Upper lobe of left lung (tissue), 6 donors: ENCODE results near the gene SPATA17. TPM values are rescaled to one million over a fixed set of nuclear protein-coding genes. Genes with fewer than 3 reads are reported as not detected.
"Not testable (repeated sequence)": the region's sequence is repeated elsewhere in the genome, so short reads cannot be mapped to it uniquely, and the experiment has no call there.

Source experiments
- ATAC-seq, 2 donors: fragments of 200-7000 bp; cut with Tn5 transposase; one replicate each; pipeline ENCODE4 v1.9.1; 2022; ENCODE audit warnings: mild to moderate bottlenecking in 2 of 2, moderate library complexity in 2 of 2; ENCODE audit not compliant: low FRiP score in 2 of 2
- DNase-seq, 2 donors: peaks; one replicate each; pipeline ENCODE4 v3.0.0-alpha.2; 2019 to 2020
- H3K27ac ChIP-seq, 4 donors: fragments of 200-600 bp; sonication (generic); one replicate each; pipeline ENCODE4 v1.5.1; 2016 to 2019
- H3K27me3 ChIP-seq, 4 donors: fragments of 200-600 bp; sonication (generic); one replicate each; pipeline ENCODE4 v1.5.1; 2017 to 2019
- H3K36me3 ChIP-seq, 4 donors: fragments of 200-600 bp; sonication (generic); one replicate each; pipeline ENCODE4 v1.5.1; 2016 to 2019
- H3K4me1 ChIP-seq, 4 donors: fragments of 200-600 bp; sonication (generic); one replicate each; pipeline ENCODE4 v1.5.1; 2018 to 2019
- H3K4me3 ChIP-seq, 4 donors: fragments of 200-600 bp; sonication (generic); one replicate each; pipeline ENCODE4 v1.5.1; 2017 to 2019; ENCODE audit warnings: mild to moderate bottlenecking in 2 of 4, moderate library complexity in 1 of 4
- H3K9me3 ChIP-seq, 4 donors: fragments of 200-600 bp; sonication (generic); one replicate each; pipeline ENCODE4 v1.5.1; 2018 to 2019
- CTCF ChIP-seq, 6 experiments: fragments of 450-650 bp in 4 of 6; fragments of 200-600 bp in 2 of 6; sonication (generic) in 2 of 6; IDR thresholded peaks; one replicate each; pipeline ENCODE4 v1.5.1; 2016 to 2019; ENCODE audit warnings: antibody characterized with exemption in 6 of 6
- EP300 ChIP-seq, 4 donors: sonication (generic); formaldehyde crosslinking; IDR thresholded peaks; one replicate each; pipeline ENCODE4 v1.5.1; 2017; ENCODE audit warnings: antibody characterized with exemption in 4 of 4, control low read depth in 2 of 4
- POLR2A ChIP-seq, 4 donors: fragments of 450-650 bp; IDR thresholded peaks; one replicate each; pipeline ENCODE4 v1.5.1; 2016 to 2017; ENCODE audit warnings: antibody characterized with exemption in 4 of 4, mild to moderate bottlenecking in 2 of 4
- POLR2AphosphoS5 ChIP-seq, 2 donors: sonication (generic); formaldehyde crosslinking; IDR thresholded peaks; one replicate each; pipeline ENCODE4 v1.5.1; 2017; ENCODE audit warnings: antibody characterized with exemption in 2 of 2
- WGBS, 2 donors: methylation state at CpG; one replicate each; pipeline ENCODE4 v1.1.5; 2017 to 2018; 5-methylcytosine and 5-hydroxymethylcytosine counted together
- total RNA-seq, 6 donors: library from RNA; depleted of rRNA in 4 of 6; stranded (reverse); fragments of >200 nt in 4 of 6; gene quantifications; one replicate each; pipeline versions ENCODE4 v1.1.0 to v1.2.1, GENCODE V29; 2016 to 2021
- donor health status: DM: no; HTN: no; CAD: no; lungs with moderate emphysema.
- donor health status: DM: no; HTN: yes; CAD: no; lungs with severe emphysema.

SPATA17 gene
- 10 to 100 TPM in 1 of 6 donors, 1 to 10 TPM in 4, under 1 TPM in 1; 0.63 to 17.0 (median 1.6) TPM for total RNA-seq

- 2 to 3% methylated on average over 30 to 41 of the region's 42 CpGs for WGBS, 2 donors
- ATAC-seq (peak; percentile 95 to 97), DNase-seq (peak; percentile 77 to 89)
- Histone ChIP-seq H3K4me1 (peaks cover 15 to 40% (median 20%) of the 10 kb centered on the region in 4 donors), H3K36me3 (no peaks in the 10 kb centered on the region), H3K9me3 (no peaks in the 10 kb centered on the region), H3K27me3 (no peaks in the 10 kb centered on the region), H3K27ac (peak within 1 kb of the TSS; percentile 83 to 95 (median 88)), H3K4me3 (peak within 1 kb of the TSS; percentile 55 to 82 (median 70))
- TF ChIP-seq POLR2A (IDR thresholded peaks at IDR 0.05) (peak in 2 of 4 donors; percentile 19 to 54), EP300 (IDR thresholded peaks at IDR 0.05) (no peak), POLR2AphosphoS5 (IDR thresholded peaks at IDR 0.05) (peak; percentile 40 to 55), CTCF (IDR thresholded peaks at IDR 0.05) (peak in 5 of 6 experiments; percentile 21 to 52 (median 32))
These were observed at the start of gene SPATA17, which contains the start of gene GPATCH2 for GRCh38 chr1:217630711-217631591. TSS of gene SPATA17 (plus strand) at chr1:217631344. CDS start at chr1:217631379, 35 bp downstream. TSS of gene GPATCH2 (minus strand) at chr1:217631090. CDS start at chr1:217630971, 119 bp downstream.

- not testable (repeated sequence) for H3K27ac ChIP-seq, H3K4me3 ChIP-seq, H3K9me3 ChIP-seq, H3K27me3 ChIP-seq, ATAC-seq, DNase-seq, H3K4me1 ChIP-seq, H3K36me3 ChIP-seq
- WGBS, 2 donors = 93 to 97% methylated on average over 5 of the region's 5 CpGs
These were observed 46.8 kb upstream of the SPATA17 start for GRCh38 chr1:217584286-217584811.

GRCh38 chr1:217585577-217585976, 45.6 kb upstream of the SPATA17 start:
- ATAC-seq (no peak), DNase-seq (no peak)
- no peak for TF ChIP-seq CTCF (IDR thresholded peaks at IDR 0.05)
- no peak for TF ChIP-seq EP300 (IDR thresholded peaks at IDR 0.05)
- no peak for TF ChIP-seq POLR2AphosphoS5 (IDR thresholded peaks at IDR 0.05)
- TF ChIP-seq POLR2A (IDR thresholded peaks at IDR 0.05) = no peak
- WGBS, 2 donors = 67 to 70% methylated on average over 2 of the region's 2 CpGs
- no peaks in the 10 kb centered on the region for H3K36me3 ChIP-seq
- H3K4me3 ChIP-seq = no peak overlapping the region
- H3K4me1 ChIP-seq = no peaks in the 10 kb centered on the region
- H3K27me3 ChIP-seq = no peaks in the 10 kb centered on the region
- no peak overlapping the region for H3K27ac ChIP-seq
- H3K9me3 ChIP-seq = no peaks in the 10 kb centered on the region

GRCh38 chr1:217586586-217586985, 44.6 kb upstream of the SPATA17 start:
- no peaks in the 10 kb centered on the region for H3K36me3 ChIP-seq
- ATAC-seq (no peak), DNase-seq (no peak)
- 79% methylated on average over 4 of the region's 4 CpGs for WGBS, 2 donors
- no peak overlapping the region for H3K27ac ChIP-seq
- no peaks in the 10 kb centered on the region for H3K4me1 ChIP-seq
- TF ChIP-seq EP300 (IDR thresholded peaks at IDR 0.05) (no peak), POLR2AphosphoS5 (IDR thresholded peaks at IDR 0.05) (no peak), CTCF (IDR thresholded peaks at IDR 0.05) (no peak), POLR2A (IDR thresholded peaks at IDR 0.05) (no peak)
- H3K27me3 ChIP-seq = no peaks in the 10 kb centered on the region
- H3K4me3 ChIP-seq = no peak overlapping the region
- H3K9me3 ChIP-seq = no peaks in the 10 kb centered on the region

- TF ChIP-seq CTCF (IDR thresholded peaks at IDR 0.05) (no peak), POLR2A (IDR thresholded peaks at IDR 0.05) (no peak), EP300 (IDR thresholded peaks at IDR 0.05) (no peak), POLR2AphosphoS5 (IDR thresholded peaks at IDR 0.05) (no peak)
- no peaks in the 10 kb centered on the region for H3K36me3 ChIP-seq
- H3K4me1 ChIP-seq = no peaks in the 10 kb centered on the region
- DNase-seq = no peak
- H3K9me3 ChIP-seq = no peaks in the 10 kb centered on the region
- H3K27me3 ChIP-seq = no peaks in the 10 kb centered on the region
- no peak for ATAC-seq
- 77 to 89% methylated on average over 2 of the region's 2 CpGs for WGBS, 2 donors
- no peak overlapping the region for H3K4me3 ChIP-seq
- H3K27ac ChIP-seq = no peak overlapping the region
These were observed 40.5 kb upstream of the SPATA17 start for GRCh38 chr1:217590598-217590997.
